NCI-H2171 treated with DMSO at 0.1 percent for 48 hours (cell line): ENCODE data around the gene EXD1.
"Not testable (repeated sequence)": the region's sequence is repeated elsewhere in the genome, so short reads cannot be mapped to it uniquely, and the experiment has no call there.

ENCODE experiments used
- DNase-seq: peaks from one replicate; lab custom pipeline; 2025; lab: John Stamatoyannopoulos, UW

Gene EXD1

DNA sequence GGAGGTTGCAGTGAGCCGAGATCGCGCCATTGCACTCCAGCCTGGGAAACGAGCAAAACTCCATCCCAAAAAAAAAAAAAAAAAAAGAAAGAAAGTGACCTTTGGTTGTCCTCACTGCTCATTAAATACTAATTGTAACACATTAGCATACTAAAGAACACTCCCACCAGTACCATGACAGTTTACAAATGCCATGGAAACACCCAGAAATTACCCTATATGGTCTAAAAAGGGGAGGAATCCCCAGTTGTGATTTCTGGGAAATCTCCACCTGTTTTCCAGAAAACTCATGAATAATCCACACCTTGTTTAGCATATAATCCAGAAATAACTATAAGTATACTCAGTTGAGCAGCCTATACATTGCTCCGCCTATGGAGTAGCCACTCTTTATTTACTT lies 90.9 kb downstream of the EXD1 start:
- no peak for DNase-seq

GRCh38 chr15:41139112-41139511 lies 91.4 kb downstream of the EXD1 start:
- not testable (repeated sequence) for DNase-seq

DNA sequence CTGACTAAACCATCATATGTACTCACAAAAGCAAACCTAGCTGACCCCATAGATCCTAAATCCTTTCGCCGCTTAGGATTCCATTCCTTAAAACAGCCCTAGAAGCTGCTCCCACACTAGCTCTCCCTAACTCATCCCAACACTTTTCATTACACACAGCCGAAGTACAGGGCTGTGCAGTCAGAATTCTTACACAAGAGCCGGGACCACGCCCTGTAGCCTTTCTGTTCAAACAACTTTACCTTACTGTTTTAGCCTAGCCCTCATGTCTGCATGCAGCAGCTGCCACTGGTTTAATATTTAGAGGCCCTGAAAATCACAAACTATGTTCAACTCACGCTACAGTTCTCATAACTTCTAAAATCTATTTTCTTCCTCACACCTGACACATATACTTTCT lies 95.0 kb downstream of the EXD1 start:
- DNase-seq: not testable (repeated sequence)

GRCh38 chr15:41133454-41133853 lies 97.1 kb downstream of the EXD1 start:
- no peak for DNase-seq
